Right lung (tissue), 10 donors: Measurements from ENCODE around the gene PRDM8. TPM values are rescaled to one million over a fixed set of nuclear protein-coding genes. Genes with fewer than 3 reads are reported as not detected.
"Not testable (repeated sequence)": the region's sequence is repeated elsewhere in the genome, so short reads cannot be mapped to it uniquely, and the experiment has no call there.

Source experiments
- DNase-seq, 2 donors: peaks; one replicate each; pipeline ENCODE4 v3.0.0-alpha.2; 2013
- long read RNA-seq, 8 donors: transcript quantifications; one replicate each; lab custom pipeline, GENCODE V29; 2026
- polyA plus RNA-seq, 5 donors: library from polyadenylated mRNA; unstranded; fragments of 120-200 nt; gene quantifications; one replicate each; pipeline versions ENCODE4 v1.2.1 to v1.2.3, GENCODE V29; 2013; ENCODE audit warnings: inconsistent platforms in 1 of 5, low replicate concordance in 1 of 5; ENCODE audit not compliant: insufficient read length in 5 of 5, insufficient read depth in 1 of 5

The PRDM8 gene
- polyA plus RNA-seq = 1 to 10 TPM in 1 of 5 donors, under 1 TPM in 4; 0.35 to 1.5 (median 0.62) TPM
- long read RNA-seq, donor 1 = 0 reads
- long read RNA-seq, donor 2 = 0 reads
- long read RNA-seq, donor 3 = 0 reads
- long read RNA-seq, donor 4 = 0 reads
- long read RNA-seq, donor 5 = 0 reads
- long read RNA-seq, donor 6 = 0 reads
- long read RNA-seq, donor 7 = 0 reads
- long read RNA-seq, donor 8 = 0 reads

- no peak for DNase-seq
Observed at GRCh38 chr4:80196922-80197573, at the start of gene PRDM8. PRDM8 (plus strand) TSS chr4:80197503; CDS start chr4:80200081, 2,578 bp downstream.

GRCh38 chr4:80150387-80151180, 46.7 kb upstream of the PRDM8 start:
- no peak for DNase-seq

GRCh38 chr4:80151981-80152380, 45.3 kb upstream of the PRDM8 start:
- no peak for DNase-seq

- no peak for DNase-seq
Observed at GRCh38 chr4:80153874-80154544, 43.3 kb upstream of the PRDM8 start.

- DNase-seq = no peak
Observed at GRCh38 chr4:80154545-80154933, 42.8 kb upstream of the PRDM8 start.

- no peak for DNase-seq
Observed at GRCh38 chr4:80155316-80155982, 41.9 kb upstream of the PRDM8 start.

GRCh38 chr4:80156410-80156809, 40.9 kb upstream of the PRDM8 start:
- DNase-seq = no peak

- no peak for DNase-seq
Observed at GRCh38 chr4:80161413-80162058, 35.8 kb upstream of the PRDM8 start.

GRCh38 chr4:80162418-80162817, 34.9 kb upstream of the PRDM8 start:
- no peak for DNase-seq

- no peak for DNase-seq
Observed at GRCh38 chr4:80165855-80166254, 31.4 kb upstream of the PRDM8 start.

- DNase-seq = no peak
Observed at GRCh38 chr4:80171251-80171650, 26.1 kb upstream of the PRDM8 start.

GRCh38 chr4:80171656-80172055, 25.6 kb upstream of the PRDM8 start:
- DNase-seq = no peak

- DNase-seq = no peak
Observed at GRCh38 chr4:80172203-80172602, 25.1 kb upstream of the PRDM8 start.

- DNase-seq = no peak
Observed at GRCh38 chr4:80173401-80173800, 23.9 kb upstream of the PRDM8 start.

GRCh38 chr4:80173841-80174240, 23.5 kb upstream of the PRDM8 start:
- no peak for DNase-seq

- DNase-seq = not testable (repeated sequence)
Observed at GRCh38 chr4:80177793-80178192, 19.5 kb upstream of the PRDM8 start.

GRCh38 chr4:80178964-80179363, 18.3 kb upstream of the PRDM8 start:
- no peak for DNase-seq

GRCh38 chr4:80179637-80180161, 17.6 kb upstream of the PRDM8 start:
- no peak for DNase-seq

- DNase-seq = no peak
Observed at GRCh38 chr4:80180743-80181142, 16.6 kb upstream of the PRDM8 start.

GRCh38 chr4:80182237-80182866, 15.0 kb upstream of the PRDM8 start:
- no peak for DNase-seq
